Pons (tissue), 1 donor: ENCODE data around the gene FXYD6.
"Not testable (repeated sequence)": the region's sequence is repeated elsewhere in the genome, so short reads cannot be mapped to it uniquely, and the experiment has no call there.

Experiments
- DNase-seq: peaks from one replicate; pipeline ENCODE4 v3.0.0-alpha.2; 2016; ENCODE audit warnings: low spot score

Gene FXYD6

GRCh38 chr11:117816151-117816741, 60.2 kb downstream of the FXYD6 start:
- DNase-seq: no peak

GRCh38 chr11:117815262-117815803, 61.1 kb downstream of the FXYD6 start:
- DNase-seq: peak; percentile 79

DNA sequence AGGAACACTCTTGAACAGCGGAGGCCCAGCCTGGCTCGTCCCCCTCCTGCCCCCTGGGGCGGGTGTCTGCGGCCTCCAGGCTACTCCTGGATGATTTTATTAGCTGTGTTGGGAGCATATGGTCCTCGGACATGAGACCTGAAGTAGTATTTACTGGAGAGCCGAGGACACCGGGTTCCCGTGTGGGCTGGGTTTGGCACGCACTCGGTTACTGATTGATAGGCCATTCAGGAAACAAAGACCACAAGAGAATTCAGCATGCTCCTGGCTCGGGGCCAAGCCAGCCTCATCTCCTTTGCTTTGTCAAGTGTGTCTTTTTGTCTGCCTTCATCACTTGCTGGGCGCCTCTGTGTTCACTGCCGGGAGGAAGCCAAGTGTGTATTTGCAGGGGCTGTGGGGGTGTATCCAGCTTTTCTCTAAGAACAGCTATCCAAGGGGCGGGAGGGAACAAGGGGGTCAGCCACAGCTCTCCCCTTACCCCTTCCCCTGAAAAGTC, 61.6 kb downstream of the FXYD6 start:
- DNase-seq: peak; percentile 58

DNA sequence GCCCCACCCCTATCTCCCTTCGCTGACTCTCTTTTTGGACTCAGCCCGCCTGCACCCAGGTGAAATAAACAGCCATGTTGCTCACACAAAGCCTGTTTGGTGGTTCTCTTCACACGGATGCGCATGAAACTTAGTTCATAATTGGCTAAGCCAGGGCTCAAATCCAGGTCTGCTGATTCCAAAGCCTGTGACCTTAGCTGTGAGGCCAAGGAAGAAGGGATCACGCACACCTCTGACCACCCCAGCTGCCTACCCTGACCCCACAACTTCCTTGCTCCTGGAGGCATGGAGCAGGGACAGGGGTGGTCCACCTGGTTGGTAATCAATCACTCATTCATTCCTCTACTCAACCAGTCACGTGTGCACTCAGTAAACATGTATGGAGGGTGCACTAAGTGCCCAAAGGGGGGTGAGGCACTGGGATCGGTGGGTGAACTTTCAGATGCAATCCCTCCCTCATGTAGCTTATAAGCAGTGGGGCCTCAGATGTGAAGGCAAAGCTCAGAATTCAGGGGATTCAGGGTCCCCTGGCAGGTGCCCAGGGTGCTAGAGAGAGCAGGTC, 62.2 kb downstream of the FXYD6 start:
- DNase-seq: no peak

- DNase-seq: not testable (repeated sequence)
Measured at GRCh38 chr11:117810056-117810451, 66.4 kb downstream of the FXYD6 start.

DNA sequence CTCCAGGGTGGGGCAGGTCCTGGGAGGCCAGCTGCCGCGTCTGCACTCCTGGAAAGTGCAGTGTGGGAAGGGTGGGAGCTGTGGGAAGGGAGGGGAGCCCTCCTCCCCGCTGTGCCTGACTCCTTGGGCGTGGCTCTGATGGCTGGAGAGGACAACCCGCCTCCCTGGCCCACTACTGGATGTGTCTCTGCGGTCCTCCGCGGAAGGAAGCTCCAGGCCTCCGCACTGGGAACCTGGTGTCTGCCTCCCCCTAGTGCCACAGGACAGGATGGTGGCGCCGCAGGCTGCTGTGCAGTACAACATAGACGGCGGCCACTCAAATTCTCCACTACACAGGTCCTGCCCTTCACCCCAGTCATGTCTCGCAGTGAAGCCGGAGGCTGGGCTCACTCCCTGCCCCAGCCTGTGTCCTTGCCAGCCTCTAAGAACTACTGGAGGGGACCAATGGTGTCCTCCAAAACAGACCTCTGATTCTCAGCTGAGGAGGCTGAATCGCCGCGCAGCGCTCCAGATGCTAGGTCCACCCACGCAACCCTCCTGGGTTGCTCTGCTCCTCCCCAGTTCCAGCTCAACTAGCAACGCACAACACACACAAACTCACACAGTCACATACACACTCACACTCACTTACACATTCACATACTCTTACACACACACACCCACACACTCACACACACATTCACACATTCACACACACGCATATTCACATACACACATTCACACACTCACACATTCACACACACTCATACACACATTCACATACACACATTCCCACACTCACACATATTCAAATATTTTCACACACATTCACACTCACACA, 67.0 kb downstream of the FXYD6 start:
- peak; percentile 80 for DNase-seq

- DNase-seq: no peak
Measured at GRCh38 chr11:117808784-117809183, 67.7 kb downstream of the FXYD6 start.

GRCh38 chr11:117807482-117808327, 68.8 kb downstream of the FXYD6 start:
- peak; percentile 78 for DNase-seq

- DNase-seq: no peak
Measured at GRCh38 chr11:117806846-117807245, 69.6 kb downstream of the FXYD6 start.

GRCh38 chr11:117805045-117805444, 71.4 kb downstream of the FXYD6 start:
- no peak for DNase-seq

- no peak for DNase-seq
Measured at GRCh38 chr11:117803896-117804295, 72.6 kb downstream of the FXYD6 start.

- no peak for DNase-seq
Measured at GRCh38 chr11:117799634-117800033, 76.8 kb downstream of the FXYD6 start.

- DNase-seq: no peak
Measured at GRCh38 chr11:117796872-117797529, 79.5 kb downstream of the FXYD6 start, which contains the start of gene DSCAML1. Gene DSCAML1 (minus strand): TSS chr11:117797216. CDS start chr11:117797079, 137 bp downstream.

GRCh38 chr11:117796456-117796871, 80.0 kb downstream of the FXYD6 start:
- no peak for DNase-seq

DNA sequence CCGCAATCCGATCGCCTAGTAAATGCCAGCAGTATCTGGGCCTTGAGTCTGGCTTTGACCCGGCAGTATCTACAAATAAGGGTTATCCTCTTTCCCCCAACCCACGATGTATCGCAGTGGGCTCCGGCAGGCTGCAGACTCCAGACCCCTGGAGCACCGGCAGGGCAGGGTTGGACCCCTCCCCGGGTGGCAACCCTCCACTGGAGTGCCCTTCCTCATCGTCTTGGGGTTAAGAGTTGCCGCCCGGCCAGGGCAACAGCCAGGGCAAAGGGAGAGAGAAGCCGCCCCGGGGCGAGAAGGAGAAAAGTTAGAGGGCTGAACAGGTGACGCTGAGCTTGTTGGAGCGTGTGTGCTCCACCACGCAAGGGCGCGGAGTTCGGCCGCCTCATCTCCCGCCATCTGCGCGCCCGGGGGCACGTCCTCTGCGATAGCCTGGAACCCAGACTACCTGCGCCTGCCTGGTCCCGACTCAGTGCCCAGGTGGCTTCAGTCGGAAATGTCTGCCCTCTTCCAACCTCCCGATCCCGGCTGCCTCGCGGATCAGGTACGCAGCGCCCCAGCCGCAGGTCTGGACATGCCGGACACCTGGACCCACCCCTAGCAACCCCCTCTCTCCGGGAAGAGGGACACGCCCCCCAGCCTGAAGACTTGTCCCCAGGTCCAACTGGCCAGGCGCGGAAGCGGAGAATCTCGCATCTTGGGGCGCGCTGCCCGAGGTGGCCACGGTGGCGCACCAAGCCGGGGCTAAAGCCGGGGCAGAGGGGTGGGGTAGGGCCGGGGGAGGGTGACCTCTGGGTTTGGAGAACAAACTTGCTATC, 80.6 kb downstream of the FXYD6 start:
- DNase-seq: no peak

GRCh38 chr11:117794772-117795629, 81.5 kb downstream of the FXYD6 start:
- no peak for DNase-seq

DNA sequence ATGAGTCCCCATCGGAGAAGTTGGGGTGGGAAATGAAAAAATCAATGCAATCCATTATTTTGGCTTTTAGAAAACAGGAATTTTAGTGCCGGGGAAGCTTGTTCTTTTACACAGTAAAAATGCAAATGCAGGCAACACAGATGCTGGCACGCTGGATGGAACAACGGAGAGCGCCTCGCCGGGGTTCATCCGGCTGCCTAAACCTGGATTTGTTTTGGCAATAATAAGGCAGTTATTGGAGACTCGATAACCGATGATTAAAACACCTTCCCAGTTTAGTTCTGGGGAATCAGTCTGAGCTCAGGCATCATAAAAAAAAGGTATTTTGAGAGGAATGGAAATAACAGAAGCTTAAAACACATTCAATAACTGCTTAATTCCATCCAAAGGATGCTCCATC, 82.3 kb downstream of the FXYD6 start:
- DNase-seq: peak; percentile 58

DNA sequence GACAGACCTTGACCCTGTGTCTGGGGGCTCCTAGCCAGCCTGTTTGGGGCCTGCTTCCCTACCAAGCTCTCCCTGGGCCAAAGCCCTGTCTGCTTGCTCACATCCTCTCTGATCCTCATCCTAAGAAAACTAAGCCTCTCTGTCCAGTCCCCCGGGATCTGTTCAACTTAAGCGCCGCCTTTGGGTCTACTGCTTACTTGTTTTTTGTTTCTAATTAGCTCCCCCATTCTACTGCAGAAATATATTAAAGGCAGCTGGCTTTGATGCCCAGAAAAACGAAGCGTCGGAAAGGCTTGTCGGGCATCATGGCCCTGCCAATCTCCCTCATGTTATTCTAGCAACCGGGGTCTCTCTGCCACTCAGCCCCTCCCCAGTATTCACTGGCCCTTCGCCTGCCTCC, 82.9 kb downstream of the FXYD6 start:
- DNase-seq: peak; percentile 82

GRCh38 chr11:117792992-117793391, 83.5 kb downstream of the FXYD6 start:
- no peak for DNase-seq
